DOHH2 (cell line): ENCODE data around the gene RBM47.

Experiments used
- H3F3A ChIP-seq: fragments of 200-600 bp; sonication (generic), shearing (Covaris generic); 2 replicates; pipeline ENCODE4 v1.6.0; 2016; ENCODE audit warnings: antibody characterized with exemption, mild to moderate bottlenecking; ENCODE audit not compliant: control insufficient read depth, insufficient read depth
- H3K27ac ChIP-seq: fragments of 200-600 bp; sonication (generic); 2 replicates; pipeline ENCODE4 v1.5.1; 2014; ENCODE audit warnings: low read depth, mild to moderate bottlenecking, low read length, moderate library complexity
- H3K27me3 ChIP-seq: fragments of 200-600 bp; sonication (generic); 2 replicates; pipeline ENCODE4 v1.6.1; 2014; ENCODE audit warnings: mild to moderate bottlenecking, low read length, mixed read lengths; ENCODE audit not compliant: control insufficient read depth
- H3K36me3 ChIP-seq: fragments of 200-600 bp; sonication (generic); 2 replicates; pipeline ENCODE4 v1.6.1; 2014; ENCODE audit warnings: mild to moderate bottlenecking, low read length, moderate library complexity, mixed read lengths; ENCODE audit not compliant: control insufficient read depth
- H3K4me1 ChIP-seq: fragments of 200-600 bp; sonication (generic); 2 replicates; pipeline ENCODE4 v1.6.1; 2014; ENCODE audit warnings: mild to moderate bottlenecking, low read length, mixed read lengths; ENCODE audit not compliant: control insufficient read depth
- H3K4me2 ChIP-seq: fragments of 200-600 bp; sonication (generic); 2 replicates; pipeline ENCODE4 v1.6.0; 2014; ENCODE audit warnings: mild to moderate bottlenecking, low read length, moderate library complexity
- H3K4me3 ChIP-seq: fragments of 200-600 bp; sonication (generic); 2 replicates; pipeline ENCODE4 v1.5.1; 2014; ENCODE audit warnings: mild to moderate bottlenecking, low read length, mixed read lengths
- H3K79me2 ChIP-seq: fragments of 200-600 bp; sonication (generic); 2 replicates; pipeline ENCODE4 v1.6.1; 2014; ENCODE audit warnings: mild to moderate bottlenecking, low read length, mixed read lengths; ENCODE audit not compliant: control insufficient read depth
- H3K9me2 ChIP-seq: fragments of 200-600 bp; sonication (generic); replicated peaks from 2 replicates; pipeline ENCODE4 v1.6.1; 2014; ENCODE audit warnings: mild to moderate bottlenecking, low read length, mixed read lengths; ENCODE audit not compliant: control insufficient read depth
- H3K9me3 ChIP-seq: fragments of 200-600 bp; sonication (generic); 2 replicates; pipeline ENCODE4 v1.6.1; 2014; ENCODE audit warnings: antibody characterized with exemption, low read length, mixed read lengths; ENCODE audit not compliant: control insufficient read depth, insufficient read depth
- H4K20me1 ChIP-seq: fragments of 200-600 bp; sonication (generic); 2 replicates; pipeline ENCODE4 v1.6.0; 2014; ENCODE audit warnings: low read depth, mild to moderate bottlenecking, antibody characterized with exemption, low read length, moderate library complexity; ENCODE audit not compliant: control insufficient read depth, insufficient read depth
- CTCF ChIP-seq: fragments of 200-600 bp; sonication (generic); IDR thresholded peaks from one replicate; pipeline ENCODE4 v1.5.1; 2014; ENCODE audit warnings: antibody characterized with exemption, mild to moderate bottlenecking, low read depth, low read length; ENCODE audit not compliant: poor library complexity, severe bottlenecking
- EZH2phosphoT487 ChIP-seq: fragments of 200-600 bp; sonication (generic); IDR thresholded peaks from 2 replicates; pipeline ENCODE4 v1.6.1; 2017; ENCODE audit warnings: borderline replicate concordance, mild to moderate bottlenecking, antibody characterized with exemption, low read length, moderate library complexity, mixed read lengths

RBM47 gene

DNA sequence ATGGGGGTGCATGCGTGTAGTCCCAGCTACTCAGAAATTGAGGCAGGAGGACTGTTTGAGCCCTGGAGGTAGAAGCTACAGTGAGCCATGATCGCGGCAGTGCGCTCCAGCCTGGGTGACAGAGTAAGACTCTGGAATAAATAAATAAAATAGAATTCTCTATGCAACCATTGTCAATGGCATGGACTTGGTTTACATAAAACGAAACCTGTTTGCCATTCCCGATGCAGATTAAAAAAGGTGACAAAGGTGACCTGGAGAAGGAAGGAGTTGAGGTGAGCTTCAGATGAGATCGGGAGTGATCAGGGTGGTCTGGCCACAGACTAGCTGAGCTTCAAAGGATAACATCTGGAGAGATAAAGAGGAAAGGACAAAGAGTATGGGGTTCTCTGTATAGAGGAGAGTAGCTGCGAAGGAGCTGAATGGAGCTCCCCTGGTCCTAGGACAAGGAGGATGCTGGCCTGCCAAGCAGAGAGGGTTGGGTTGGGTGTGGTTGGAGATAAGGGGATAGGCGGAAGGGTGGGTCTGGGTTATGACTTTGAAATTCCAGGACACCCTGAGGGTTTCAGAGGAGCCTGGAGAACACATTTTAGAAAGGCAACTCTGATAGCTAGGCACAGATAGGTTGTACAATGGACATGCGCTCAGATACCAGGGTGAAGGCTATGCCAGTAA lies 98.6 kb downstream of the RBM47 start:
- no peaks in the 10 kb centered on the region for H3K36me3 ChIP-seq
- no peak overlapping the region for H3K4me3 ChIP-seq
- H3K79me2 ChIP-seq: no peaks in the 10 kb centered on the region
- no peaks in the 10 kb centered on the region for H3K27me3 ChIP-seq
- no peaks in the 10 kb centered on the region for H3K9me2 ChIP-seq
- no peaks in the 10 kb centered on the region for H3F3A ChIP-seq
- no peaks in the 10 kb centered on the region for H3K9me3 ChIP-seq
- TF ChIP-seq CTCF (no peak), EZH2phosphoT487 (no peak)
- no peak overlapping the region for H3K27ac ChIP-seq
- no peaks in the 10 kb centered on the region for H4K20me1 ChIP-seq
- peaks cover 21% of the 10 kb centered on the region for H3K4me1 ChIP-seq
- no peak overlapping the region for H3K4me2 ChIP-seq

DNA sequence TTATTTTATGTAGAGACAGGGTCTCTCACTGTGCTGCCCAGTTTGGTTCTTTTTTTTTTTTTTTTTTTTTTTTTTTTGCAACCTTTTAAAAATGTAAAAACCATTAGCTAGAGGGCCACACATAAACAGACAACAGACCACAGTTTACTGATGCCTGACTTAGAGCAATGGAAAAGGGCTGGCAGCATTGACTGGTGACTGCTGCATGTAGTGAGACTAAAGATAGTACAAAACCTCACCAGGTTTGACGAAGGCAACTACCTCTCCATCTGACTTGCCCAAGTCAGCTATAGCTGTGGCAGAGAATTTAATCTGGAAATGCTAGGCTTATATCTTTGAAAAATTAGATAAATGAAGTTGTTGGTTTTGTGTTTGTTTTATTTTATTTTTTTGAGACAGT lies 102.9 kb downstream of the RBM47 start:
- TF ChIP-seq EZH2phosphoT487 (no peak), CTCF (no peak)
- Histone ChIP-seq H3K79me2 (no peaks in the 10 kb centered on the region), H3K4me2 (no peak overlapping the region)

DNA sequence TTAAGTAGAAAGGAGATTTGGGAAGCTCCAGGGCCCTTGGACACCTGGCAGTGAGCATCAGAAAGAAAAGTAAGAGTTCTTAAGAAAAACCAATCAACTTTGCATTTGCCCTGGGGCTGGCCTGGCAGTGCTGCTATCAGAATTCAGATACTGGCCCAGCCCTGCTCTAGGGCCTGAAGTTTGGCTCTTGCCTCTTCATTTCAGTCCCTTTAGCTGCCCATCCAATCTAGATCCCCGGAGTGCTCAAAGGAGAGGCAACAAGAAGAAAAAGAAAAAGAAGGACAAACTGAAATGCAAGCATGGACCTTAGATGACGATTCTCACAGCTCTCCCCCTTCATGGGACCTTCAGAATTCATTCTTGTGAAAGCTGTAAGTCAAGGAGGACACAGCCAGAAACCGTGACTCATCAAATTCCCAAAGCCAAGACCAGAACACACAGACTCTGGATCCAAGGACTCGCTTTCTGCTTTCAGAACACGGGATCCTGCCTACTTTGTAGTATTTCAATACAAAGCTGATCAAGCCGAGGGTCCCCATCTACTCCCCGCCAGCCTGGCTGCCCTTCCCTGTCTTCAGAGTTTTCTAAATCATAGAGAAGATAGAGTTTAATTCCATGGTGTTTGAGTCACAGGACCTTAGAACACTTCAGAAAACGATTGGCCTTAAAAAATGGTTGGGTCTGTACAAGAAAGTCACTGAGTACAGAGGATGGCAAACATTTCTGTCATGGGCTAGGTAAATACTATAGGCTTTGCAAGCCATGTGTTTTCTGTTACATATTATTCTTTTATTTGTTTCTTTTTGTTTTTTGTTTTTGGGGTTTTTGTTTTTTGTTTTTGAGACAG lies 103.7 kb downstream of the RBM47 start:
- Histone ChIP-seq H3K27me3 (no peaks in the 10 kb centered on the region), H3K27ac (no peak overlapping the region), H3K79me2 (no peaks in the 10 kb centered on the region), H3K4me3 (no peak overlapping the region), H3K36me3 (no peaks in the 10 kb centered on the region), H3K4me2 (no peak overlapping the region), H3K9me2 (no peaks in the 10 kb centered on the region), H4K20me1 (no peaks in the 10 kb centered on the region), H3K9me3 (no peaks in the 10 kb centered on the region), H3K4me1 (no peaks in the 10 kb centered on the region), H3F3A (no peaks in the 10 kb centered on the region)
- TF ChIP-seq CTCF (no peak), EZH2phosphoT487 (no peak)

More for the DNA sequence above, 102.9 kb downstream of the RBM47 start:
- Histone ChIP-seq H3K27me3 (no peaks in the 10 kb centered on the region), H3K4me3 (no peak overlapping the region), H4K20me1 (no peaks in the 10 kb centered on the region), H3K9me2 (no peaks in the 10 kb centered on the region), H3F3A (no peaks in the 10 kb centered on the region), H3K36me3 (no peaks in the 10 kb centered on the region), H3K4me1 (no peaks in the 10 kb centered on the region), H3K9me3 (no peaks in the 10 kb centered on the region), H3K27ac (no peak overlapping the region)
